Natural killer cell (primary cell): ENCODE results near the gene MAPK8IP1. TPM values are rescaled to one million over a fixed set of nuclear protein-coding genes. Genes with fewer than 3 reads are reported as not detected.

Source experiments
- ATAC-seq, 3 donors: fragments of 150-1000 bp in 2 of 3; fragments of 200-7000 bp in 1 of 3; cut with Tn5 transposase; 1 replicate in 1 of 3; 2 replicates in 2 of 3; pipeline ENCODE4 v1.10.0; 2021; ENCODE audit warnings: mild to moderate bottlenecking in 2 of 3, moderate library complexity in 2 of 3
- DNase-seq, 2 donors: peaks; one replicate each; pipeline versions ENCODE4 v3.0.0 to v3.0.0-alpha.2; 2013 to 2021; ENCODE audit warnings: mixed read lengths in 1 of 2
- H3K27ac ChIP-seq: one replicate; pipeline ENCODE4 v1.5.1; 2013; ENCODE audit warnings: mild to moderate bottlenecking, low read length
- H3K27me3 ChIP-seq: one replicate; pipeline ENCODE4 v1.6.1; 2013; ENCODE audit warnings: low read length; ENCODE audit not compliant: control insufficient read depth, insufficient read depth
- H3K36me3 ChIP-seq: one replicate; pipeline ENCODE4 v1.6.1; 2013; ENCODE audit warnings: low read length; ENCODE audit not compliant: control insufficient read depth, insufficient read depth
- H3K4me1 ChIP-seq: one replicate; pipeline ENCODE4 v1.6.1; 2013; ENCODE audit warnings: low read length; ENCODE audit not compliant: control insufficient read depth, insufficient read depth
- H3K4me3 ChIP-seq: one replicate; pipeline ENCODE4 v1.5.1; 2013; ENCODE audit warnings: low read length
- H3K9me3 ChIP-seq: one replicate; pipeline ENCODE4 v1.6.1; 2013; ENCODE audit warnings: low read length; ENCODE audit not compliant: control insufficient read depth, insufficient read depth
- H3K27ac Mint-ChIP-seq, 2 donors: one replicate each; pipeline ENCODE4 v1.8.0; 2022; ENCODE audit warnings: mild to moderate bottlenecking in 2 of 2, mixed read lengths in 2 of 2, moderate library complexity in 1 of 2
- H3K27me3 Mint-ChIP-seq, 2 donors: one replicate each; pipeline ENCODE4 v1.8.0; 2022; ENCODE audit warnings: low read depth in 2 of 2, mixed read lengths in 2 of 2
- H3K36me3 Mint-ChIP-seq: one replicate; pipeline ENCODE4 v1.8.0; 2022; ENCODE audit warnings: mixed read lengths
- H3K4me1 Mint-ChIP-seq, 2 donors: one replicate each; pipeline ENCODE4 v1.8.0; 2022; ENCODE audit warnings: mixed read lengths in 2 of 2
- H3K4me3 Mint-ChIP-seq: one replicate; pipeline ENCODE4 v1.8.0; 2022; ENCODE audit warnings: mild to moderate bottlenecking, moderate library complexity, mixed read lengths
- H3K9me3 Mint-ChIP-seq, 2 donors: one replicate each; pipeline ENCODE4 v1.8.0; 2022; ENCODE audit warnings: mixed read lengths in 2 of 2
- WGBS: methylation state at CpG from one replicate; pipeline ENCODE4 v1.1.7; 2013; ENCODE audit warnings: missing lambda C conversion rate; ENCODE audit not compliant: insufficient coverage; 5-methylcytosine and 5-hydroxymethylcytosine counted together
- intact Hi-C: fragments of 100-400 bp; cut with micrococcal nuclease; formaldehyde crosslinking; loops from one replicate; pipeline ENCODE4 v1.14.2; 2022
- total RNA-seq, 4 donors: library from RNA; stranded (reverse); fragments of 120-200 nt in 1 of 4; gene quantifications; one replicate each; pipeline versions ENCODE4 v1.2.3 to v1.2.4, GENCODE V29; 2013 to 2022
- TF ChIP-seq, protein P1 (sequence below): fragments of 200-600 bp; IDR thresholded peaks from one replicate; pipeline ENCODE4 v1.8.0; 2022; ENCODE audit warnings: antibody characterized with exemption

The MAPK8IP1 gene
- total RNA-seq, 3 donors from 2014 or later (not counting 1 experiment from before 2014, with no cell fraction given): 9.7 to 21.5 (median 13.9) TPM

DNA sequence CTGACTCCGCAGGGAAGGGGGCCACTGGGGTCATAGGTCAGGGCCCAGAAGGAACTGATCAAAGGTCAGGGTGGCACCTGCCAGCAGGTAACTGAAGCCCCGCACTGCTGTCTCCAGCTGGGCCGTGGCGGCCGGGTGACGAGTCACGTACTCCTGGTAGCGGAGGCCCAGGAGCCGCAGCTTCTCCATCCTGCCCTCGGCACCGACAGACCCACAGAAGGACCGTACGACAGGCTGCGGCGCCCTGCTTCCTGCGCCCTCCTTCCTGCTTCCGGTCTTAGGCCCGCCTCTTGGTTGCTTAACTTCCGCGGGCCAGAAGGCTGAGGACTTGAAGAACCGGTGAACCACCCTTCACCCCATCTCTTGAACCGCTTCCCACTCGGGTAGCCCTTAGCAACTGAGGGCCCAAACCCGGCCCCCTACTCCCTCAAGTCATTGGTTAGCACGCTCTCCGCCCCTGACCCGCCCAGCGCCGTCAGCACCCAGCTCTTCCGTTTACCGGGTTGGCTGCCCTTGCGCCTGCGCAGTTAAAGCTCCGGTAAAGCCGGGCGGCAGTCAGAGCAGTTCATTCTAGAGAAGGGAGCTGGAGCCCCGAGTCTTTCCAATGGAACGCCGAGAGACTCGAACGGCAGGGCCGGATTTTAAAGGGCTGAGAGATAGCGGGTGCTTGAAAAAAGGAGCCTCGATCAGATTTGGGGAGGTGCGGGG lies 32.3 kb downstream of the MAPK8IP1 start, which contains the start of gene PEX16:
Gene PEX16, minus strand, starts transcription at position 255 of the 708 bp plus-strand sequence. Its CDS starts 66 bp downstream, at position 189.
- intact Hi-C loops: loop anchor here (1.0 to 10.0 kb wide), 4 partner anchors 18 to 700 kb away; partner anchors contain the start of genes ATG13, CRY2, HARBI1 and PHF21A
- peaks cover 52% of the 10 kb centered on the region for H3K4me1 ChIP-seq
- peak within 1 kb of the TSS; percentile 96 for H3K27ac Mint-ChIP-seq

DNA sequence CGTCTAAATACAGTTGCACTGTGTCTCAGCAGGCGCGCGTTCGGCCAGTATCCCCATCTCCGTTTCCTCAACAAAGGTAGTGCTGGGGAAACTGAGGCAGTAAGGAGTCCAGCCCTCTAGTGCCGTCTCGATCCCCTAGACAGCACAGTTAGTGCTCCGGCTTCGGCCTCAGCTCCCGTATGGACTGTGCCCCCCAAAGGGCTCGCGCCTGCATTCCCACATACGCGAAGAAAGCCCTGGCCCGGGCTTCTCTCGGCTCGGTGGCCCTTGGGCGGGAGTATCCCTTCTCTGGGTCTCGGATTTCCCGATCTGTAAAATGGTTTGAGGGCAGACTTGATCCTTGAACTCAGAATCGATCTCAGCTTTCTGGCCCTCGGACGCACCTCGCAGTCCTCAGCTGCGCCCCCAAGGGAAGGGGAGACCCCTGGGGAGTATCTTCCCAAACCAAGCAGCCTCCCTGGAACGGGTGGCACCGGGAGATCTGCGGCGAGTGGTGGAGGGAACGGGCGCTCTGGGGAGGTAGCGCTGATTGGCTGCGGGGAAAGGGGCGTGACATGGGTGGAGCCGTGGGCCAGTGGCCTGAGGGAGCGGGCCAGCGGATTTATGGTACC lies 33.0 kb downstream of the MAPK8IP1 start:
- Mint-ChIP-seq H3K27me3 (peaks cover 0 to 4% of the 10 kb centered on the region in 2 donors), H3K4me1 (peaks cover 30 to 47% of the 10 kb centered on the region in 2 donors), H3K9me3 (no peaks in the 10 kb centered on the region), H3K27ac (peak overlapping the region; percentile 96), H3K36me3 (no peaks in the 10 kb centered on the region), H3K4me3 (peak overlapping the region; percentile 97)
- Histone ChIP-seq H3K9me3 (no peaks in the 10 kb centered on the region), H3K36me3 (peaks cover 26% of the 10 kb centered on the region), H3K4me3 (peak overlapping the region; percentile 85), H3K4me1 (peaks cover 57% of the 10 kb centered on the region), H3K27ac (peak overlapping the region; percentile 91), H3K27me3 (peaks cover 7% of the 10 kb centered on the region)
- peak in 1 of 3 donors; percentile 0 for ATAC-seq
- DNase-seq: peak; percentile 51 to 71
- WGBS: under 1% methylated on average over 33 of the region's 38 CpGs
- intact Hi-C loops: loop anchor here (1.0 to 10.0 kb wide), 4 partner anchors 19 to 699 kb away; partner anchors contain the start of genes ATG13, CRY2, HARBI1 and PHF21A
- TF ChIP-seq, protein P1, sequence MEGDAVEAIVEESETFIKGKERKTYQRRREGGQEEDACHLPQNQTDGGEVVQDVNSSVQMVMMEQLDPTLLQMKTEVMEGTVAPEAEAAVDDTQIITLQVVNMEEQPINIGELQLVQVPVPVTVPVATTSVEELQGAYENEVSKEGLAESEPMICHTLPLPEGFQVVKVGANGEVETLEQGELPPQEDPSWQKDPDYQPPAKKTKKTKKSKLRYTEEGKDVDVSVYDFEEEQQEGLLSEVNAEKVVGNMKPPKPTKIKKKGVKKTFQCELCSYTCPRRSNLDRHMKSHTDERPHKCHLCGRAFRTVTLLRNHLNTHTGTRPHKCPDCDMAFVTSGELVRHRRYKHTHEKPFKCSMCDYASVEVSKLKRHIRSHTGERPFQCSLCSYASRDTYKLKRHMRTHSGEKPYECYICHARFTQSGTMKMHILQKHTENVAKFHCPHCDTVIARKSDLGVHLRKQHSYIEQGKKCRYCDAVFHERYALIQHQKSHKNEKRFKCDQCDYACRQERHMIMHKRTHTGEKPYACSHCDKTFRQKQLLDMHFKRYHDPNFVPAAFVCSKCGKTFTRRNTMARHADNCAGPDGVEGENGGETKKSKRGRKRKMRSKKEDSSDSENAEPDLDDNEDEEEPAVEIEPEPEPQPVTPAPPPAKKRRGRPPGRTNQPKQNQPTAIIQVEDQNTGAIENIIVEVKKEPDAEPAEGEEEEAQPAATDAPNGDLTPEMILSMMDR: no peak

More for the DNA sequence above, 32.3 kb downstream of the MAPK8IP1 start, which contains the start of gene PEX16:
- ATAC-seq (peak; percentile 88 to 97 (median 92)), DNase-seq (peak; percentile 92 to 99)
- Histone ChIP-seq H3K27ac (peak within 1 kb of the TSS; percentile 91), H3K9me3 (no peaks in the 10 kb centered on the region), H3K27me3 (peaks cover 3% of the 10 kb centered on the region), H3K4me3 (peak within 1 kb of the TSS; percentile 85), H3K36me3 (peaks cover 33% of the 10 kb centered on the region)
- H3K27me3 Mint-ChIP-seq: peaks cover 0 to 4% of the 10 kb centered on the region in 2 donors
- WGBS: under 1% methylated on average over 45 of the region's 45 CpGs
- H3K36me3 Mint-ChIP-seq: no peaks in the 10 kb centered on the region
- H3K4me1 Mint-ChIP-seq: peaks cover 30 to 43% of the 10 kb centered on the region in 2 donors
- no peaks in the 10 kb centered on the region for H3K9me3 Mint-ChIP-seq
- TF ChIP-seq, protein P1: no peak
- H3K4me3 Mint-ChIP-seq: peak within 1 kb of the TSS; percentile 97

DNA sequence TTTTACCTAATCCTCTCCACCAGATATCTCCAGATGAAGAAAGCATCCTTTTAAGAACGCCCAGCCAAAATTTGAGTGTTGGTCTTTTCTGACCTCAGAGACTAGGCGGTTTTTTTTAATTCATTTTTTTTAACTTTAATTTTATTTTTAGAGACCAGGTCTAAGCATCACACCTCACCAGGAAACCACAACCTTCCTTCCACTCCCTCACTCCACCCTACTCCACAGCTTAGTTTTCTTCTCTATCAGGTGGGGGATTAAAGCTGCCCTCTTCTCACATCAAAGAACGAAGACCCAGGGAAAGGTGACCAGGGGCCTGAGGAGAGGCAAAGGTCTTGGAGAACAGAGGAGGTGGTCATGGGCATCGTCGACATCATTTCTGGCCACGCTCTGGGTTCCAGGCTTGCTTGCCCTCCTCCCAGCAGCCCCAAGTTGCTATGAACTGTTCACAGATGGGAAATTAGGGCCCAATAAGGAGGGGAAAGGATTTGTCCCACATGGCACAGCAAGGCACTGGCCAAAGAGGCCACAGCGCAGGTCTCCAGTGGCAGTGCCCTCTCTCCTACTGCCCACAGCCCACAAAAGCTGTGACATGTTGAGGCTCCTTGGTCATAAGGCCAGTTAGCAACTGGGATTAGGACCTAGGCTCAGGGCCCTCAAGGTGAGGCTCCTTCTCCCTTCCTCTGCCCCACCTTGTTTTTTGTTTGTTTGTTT lies 33.7 kb downstream of the MAPK8IP1 start:
- peaks cover 58% of the 10 kb centered on the region for H3K4me1 ChIP-seq

More for the DNA sequence above, 33.7 kb downstream of the MAPK8IP1 start:
- intact Hi-C loops: loop anchor here (1.0 to 10.0 kb wide), 4 partner anchors 20 to 698 kb away; partner anchors contain the start of genes ATG13, CRY2, HARBI1 and PHF21A
- Mint-ChIP-seq H3K4me1 (peaks cover 32 to 49% of the 10 kb centered on the region in 2 donors), H3K27me3 (peaks cover 2 to 6% of the 10 kb centered on the region in 2 donors), H3K27ac (peak overlapping the region; percentile 96), H3K36me3 (no peaks in the 10 kb centered on the region), H3K4me3 (peak overlapping the region; percentile 97), H3K9me3 (no peaks in the 10 kb centered on the region)
- Histone ChIP-seq H3K27ac (peak overlapping the region; percentile 91), H3K36me3 (peaks cover 19% of the 10 kb centered on the region), H3K4me3 (peak overlapping the region; percentile 85), H3K27me3 (peaks cover 7% of the 10 kb centered on the region), H3K9me3 (no peaks in the 10 kb centered on the region)
- TF ChIP-seq, protein P1: no peak
- DNase-seq (no peak), ATAC-seq (no peak)
- WGBS: 38% methylated on average over 7 of the region's 7 CpGs
